ENCODE measurements around the gene RRP9. TPM values are rescaled to one million over a fixed set of nuclear protein-coding genes. Genes with fewer than 3 reads are reported as not detected.
A peak's percentile ranks its signal among the peaks of the same experiment; 100 is the strongest.

Gene RRP9
- total and polyA plus RNA-seq, 2 donors (not counting 3 experiments of a cell fraction or from before 2014, with no cell fraction given) = 26.0 to 30.1 TPM

DNA sequence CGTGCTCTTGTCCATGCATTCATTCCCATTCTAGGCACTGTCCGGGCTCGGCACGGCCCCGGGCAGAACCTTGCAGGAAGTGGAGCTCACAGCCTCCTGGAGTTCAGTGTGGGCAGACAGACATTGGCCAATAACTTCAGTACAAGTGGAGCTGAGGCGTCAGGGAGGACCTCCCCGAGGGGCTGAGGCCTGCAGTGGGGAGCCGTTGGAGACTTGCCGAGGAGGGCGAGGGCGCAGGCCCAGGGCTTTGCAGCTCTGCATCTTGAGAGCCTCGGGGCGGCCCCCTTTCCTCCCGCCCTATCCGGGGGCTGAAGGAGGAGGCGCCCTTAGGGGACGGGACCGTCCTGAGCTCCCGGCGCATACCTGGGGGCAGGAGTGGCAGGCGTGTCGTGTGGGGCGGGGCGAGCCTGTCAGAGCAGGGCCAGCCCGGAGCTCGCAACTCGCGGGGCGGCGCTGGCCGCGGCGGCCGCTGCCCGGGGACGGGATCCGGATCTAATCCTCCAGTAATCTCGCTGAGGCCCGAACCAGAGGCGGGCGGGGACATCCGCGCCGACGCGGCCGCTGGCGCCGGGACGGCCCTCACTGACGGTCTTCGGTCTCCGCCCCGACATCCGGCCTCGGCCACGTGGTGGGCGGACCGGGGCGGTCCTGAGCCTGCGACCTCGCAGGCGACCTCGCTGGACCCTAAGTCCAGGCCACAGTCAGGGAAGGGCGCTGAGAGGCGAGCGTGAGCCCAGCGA lies 41.3 kb upstream of the RRP9 start, which contains the start of gene ACY1:
TSS of gene ACY1 (plus strand) at position 698 of the 740 bp plus-strand sequence. CDS start 530 bp downstream, outside the sequence.
- dilution Hi-C loops (cut with MboI; ENCODE audit: extremely low pct_ligation_motif_present, low sequenced_read_pairs) = no loop called here
- Histone ChIP-seq H3K9me1 (replicated peaks; ENCODE audit: control insufficient read depth, extremely low read depth, insufficient read depth, low read length) (no peaks in the 10 kb centered on the region), H3K4me3 (replicated peaks in 1 of 3; ENCODE audit: insufficient read depth in 1 of 3, low read depth in 1 of 3, low read length in 3 of 3) (peak within 1 kb of the TSS; percentile 28 to 48 (median 39)), H4K20me1 (replicated peaks; ENCODE audit: control insufficient read depth, extremely low read depth, insufficient read depth, low read length) (no peaks in the 10 kb centered on the region), H3K79me2 (ENCODE audit: control insufficient read depth, insufficient read depth, low read length) (no peaks in the 10 kb centered on the region), H3K27me3 (ENCODE audit: control insufficient read depth in 2 of 2, insufficient read depth in 2 of 2, low read length in 2 of 2) (no peaks in the 10 kb centered on the region), H3K4me2 (ENCODE audit: insufficient read depth, low read length) (peak within 1 kb of the TSS; percentile 12), H3K36me3 (ENCODE audit: control insufficient read depth in 2 of 2, extremely low read depth in 1 of 2, insufficient read depth in 2 of 2, low read length in 2 of 2) (no peaks in the 10 kb centered on the region), H3K4me1 (ENCODE audit: control insufficient read depth, extremely low read depth, insufficient read depth, low read length) (peaks cover 14% of the 10 kb centered on the region), H3K9ac (replicated peaks; ENCODE audit: extremely low read depth, insufficient read depth, low read length) (peak within 1 kb of the TSS; percentile 53), H2AFZ (ENCODE audit: low read depth, low read length) (peak within 1 kb of the TSS; percentile 8), H3K9me3 (replicated peaks; ENCODE audit: control insufficient read depth, insufficient read depth, low read length) (no peaks in the 10 kb centered on the region), H3K27ac (ENCODE audit: insufficient read depth, low read depth, low read length) (peak within 1 kb of the TSS; percentile 39)
- ChIA-PET CTCF (interaction anchor here (0.9 to 3.0 kb wide), 11 partner anchors 8 to 74 kb away, joined by 3 to 37 read pairs (median 6); partner anchors contain the start of genes ABHD14A, ABHD14B, DUSP7 and PARP3), POLR2A (interaction anchor here (0.7 to 1.9 kb wide), 4 partner anchors 9 to 14 kb away, joined by 3 to 15 read pairs (median 5); partner anchors contain the start of genes ABHD14B and RPL29)
- TF ChIP-seq MAX (IDR thresholded peaks at IDR 0.05; ENCODE audit: insufficient read depth, insufficient read length) (peak; percentile 92), JUN (IDR thresholded peaks at IDR 0.05; ENCODE audit: borderline replicate concordance, insufficient read depth, insufficient read length, low read depth) (no peak), MYC (IDR thresholded peaks at IDR 0.05; ENCODE audit: low read depth, low read length) (peak; percentile 55), FOS (IDR thresholded peaks at IDR 0.05; ENCODE audit: borderline replicate concordance, insufficient read depth, low read length) (no peak), POLR2A (IDR thresholded peaks at IDR 0.05; ENCODE audit: low read depth, low read length) (peak; percentile 65), POLR2AphosphoS5 (IDR thresholded peaks at IDR 0.05; ENCODE audit: insufficient read depth, low read depth, low read length) (peak; percentile 64), EZH2 (IDR thresholded peaks at IDR 0.05; ENCODE audit: borderline replicate concordance, low read depth, low read length, severe bottlenecking) (no peak), GATA2 (IDR thresholded peaks at IDR 0.05; ENCODE audit: insufficient read depth, insufficient read length, low read depth, low read length) (no peak)
- TF ChIP-seq, protein P1, sequence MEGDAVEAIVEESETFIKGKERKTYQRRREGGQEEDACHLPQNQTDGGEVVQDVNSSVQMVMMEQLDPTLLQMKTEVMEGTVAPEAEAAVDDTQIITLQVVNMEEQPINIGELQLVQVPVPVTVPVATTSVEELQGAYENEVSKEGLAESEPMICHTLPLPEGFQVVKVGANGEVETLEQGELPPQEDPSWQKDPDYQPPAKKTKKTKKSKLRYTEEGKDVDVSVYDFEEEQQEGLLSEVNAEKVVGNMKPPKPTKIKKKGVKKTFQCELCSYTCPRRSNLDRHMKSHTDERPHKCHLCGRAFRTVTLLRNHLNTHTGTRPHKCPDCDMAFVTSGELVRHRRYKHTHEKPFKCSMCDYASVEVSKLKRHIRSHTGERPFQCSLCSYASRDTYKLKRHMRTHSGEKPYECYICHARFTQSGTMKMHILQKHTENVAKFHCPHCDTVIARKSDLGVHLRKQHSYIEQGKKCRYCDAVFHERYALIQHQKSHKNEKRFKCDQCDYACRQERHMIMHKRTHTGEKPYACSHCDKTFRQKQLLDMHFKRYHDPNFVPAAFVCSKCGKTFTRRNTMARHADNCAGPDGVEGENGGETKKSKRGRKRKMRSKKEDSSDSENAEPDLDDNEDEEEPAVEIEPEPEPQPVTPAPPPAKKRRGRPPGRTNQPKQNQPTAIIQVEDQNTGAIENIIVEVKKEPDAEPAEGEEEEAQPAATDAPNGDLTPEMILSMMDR (IDR thresholded peaks at IDR 0.05; ENCODE audit: extremely low read depth in 1 of 2, insufficient read depth in 1 of 2, low read depth in 1 of 2, low read length in 2 of 2) = no peak
- BruUV-seq (replicated peaks) = no TSS peak
- FAIRE-seq (peak; percentile 94), DNase-seq (ENCODE audit: low read depth, low spot score) (peak; percentile 87)
- intact Hi-C loops (cut with micrococcal nuclease) = loop anchor here (1.0 to 2.0 kb wide), 3 partner anchors 8 to 40 kb away; partner anchors contain the start of genes ABHD14A, PARP3 and RPL29

Measured in endothelial cell of umbilical vein (primary cell).